Fibroblast of pulmonary artery (primary cell): ENCODE measurements around the gene RAET1G.

Source experiments
- DNase-seq: peaks from one replicate; pipeline ENCODE4 v3.0.0-alpha.2; 2010; ENCODE audit warnings: low read depth
- H3K4me3 ChIP-seq: replicated peaks from 2 replicates; pipeline ENCODE4 v1.5.1; 2011; ENCODE audit warnings: low read depth, mild to moderate bottlenecking, control low read depth, low read length, moderate library complexity
- CTCF ChIP-seq: IDR thresholded peaks from 2 replicates; pipeline ENCODE4 v1.5.1; 2011; ENCODE audit warnings: mild to moderate bottlenecking, control low read depth, low read length, inconsistent platforms; ENCODE audit errors: missing control alignments

Gene RAET1G

GRCh38 chr6:149899926-149900619, 22.8 kb downstream of the RAET1G start:
- TF ChIP-seq CTCF, result no peak
- no peak overlapping the region for H3K4me3 ChIP-seq
- DNase-seq, result no peak

GRCh38 chr6:149899486-149899885, 23.4 kb downstream of the RAET1G start:
- H3K4me3 ChIP-seq, result no peak overlapping the region
- DNase-seq, result no peak
- TF ChIP-seq CTCF, result no peak

- DNase-seq, result no peak
- no peak overlapping the region for H3K4me3 ChIP-seq
- no peak for TF ChIP-seq CTCF
Measured at GRCh38 chr6:149898966-149899365, 24.0 kb downstream of the RAET1G start.

- peak within 1 kb of the TSS; percentile 34 for H3K4me3 ChIP-seq
- no peak for TF ChIP-seq CTCF
Measured at GRCh38 chr6:149897855-149898744, 24.8 kb downstream of the RAET1G start, which contains the start of gene RAET1E. Gene RAET1E, minus strand, starts transcription at chr6:149898113. Its CDS starts 7,212 bp downstream, at chr6:149890901.

GRCh38 chr6:149897015-149897697, 25.8 kb downstream of the RAET1G start:
- DNase-seq, result peak; percentile 93
- peak overlapping the region; percentile 34 for H3K4me3 ChIP-seq
- TF ChIP-seq CTCF, result no peak

More at GRCh38 chr6:149897855-149898744, 24.8 kb downstream of the RAET1G start, which contains the start of gene RAET1E:
- DNase-seq, result no peak

GRCh38 chr6:149896491-149896890, 26.4 kb downstream of the RAET1G start:
- TF ChIP-seq CTCF, result no peak
- H3K4me3 ChIP-seq, result no peak overlapping the region
- DNase-seq, result peak; percentile 37
